ENCODE measurements around the gene LRRC27.

LRRC27 gene

DNA sequence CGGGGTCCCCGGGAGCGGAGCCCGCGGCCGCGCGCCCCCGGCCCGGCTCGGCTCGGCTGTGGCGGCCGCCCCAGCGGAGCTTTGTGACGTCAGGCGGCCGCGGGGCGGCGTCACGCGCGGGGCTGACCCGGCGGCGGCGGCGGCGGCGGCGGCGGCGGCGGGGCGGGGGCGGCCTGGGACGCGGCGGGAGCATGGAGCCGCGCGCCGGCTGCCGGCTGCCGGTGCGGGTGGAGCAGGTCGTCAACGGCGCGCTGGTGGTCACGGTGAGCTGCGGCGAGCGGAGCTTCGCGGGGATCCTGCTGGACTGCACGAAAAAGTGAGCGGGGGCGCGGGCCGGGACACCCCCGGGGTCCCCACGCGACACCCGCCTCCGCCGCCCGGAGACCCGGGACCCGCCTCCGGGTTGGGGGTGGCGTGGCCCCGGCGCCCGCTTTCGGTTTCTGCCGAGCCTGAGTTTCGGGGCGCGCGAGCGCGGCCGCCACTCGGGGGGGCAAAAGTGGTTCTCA, 65.1 kb downstream of the LRRC27 start, which contains the start of gene PWWP2B:
TSS of gene PWWP2B (plus strand) at position 165 of the 506 bp plus-strand sequence. CDS start at position 192, 27 bp downstream.
- CTCF ChIA-PET: interaction anchor here (1.1 to 1.2 kb wide), 2 partner anchors 23 to 30 kb away, joined by 3 read pairs; no protein-coding TSS in a partner anchor
- TF ChIP-seq CTCF (IDR thresholded peaks at IDR 0.05; ENCODE audit: insufficient read depth, low read length, missing control alignments): no peak
- DNase-seq (ENCODE audit: low read depth, low spot score): no peak
- POLR2A ChIA-PET: interaction anchor here (1.3 kb wide), 1 partner anchor 14 kb away, joined by 4 read pairs; no protein-coding TSS in a partner anchor
- H3K4me3 ChIP-seq (ENCODE audit: low read depth, low read length): peak within 1 kb of the TSS; percentile 69

DNA sequence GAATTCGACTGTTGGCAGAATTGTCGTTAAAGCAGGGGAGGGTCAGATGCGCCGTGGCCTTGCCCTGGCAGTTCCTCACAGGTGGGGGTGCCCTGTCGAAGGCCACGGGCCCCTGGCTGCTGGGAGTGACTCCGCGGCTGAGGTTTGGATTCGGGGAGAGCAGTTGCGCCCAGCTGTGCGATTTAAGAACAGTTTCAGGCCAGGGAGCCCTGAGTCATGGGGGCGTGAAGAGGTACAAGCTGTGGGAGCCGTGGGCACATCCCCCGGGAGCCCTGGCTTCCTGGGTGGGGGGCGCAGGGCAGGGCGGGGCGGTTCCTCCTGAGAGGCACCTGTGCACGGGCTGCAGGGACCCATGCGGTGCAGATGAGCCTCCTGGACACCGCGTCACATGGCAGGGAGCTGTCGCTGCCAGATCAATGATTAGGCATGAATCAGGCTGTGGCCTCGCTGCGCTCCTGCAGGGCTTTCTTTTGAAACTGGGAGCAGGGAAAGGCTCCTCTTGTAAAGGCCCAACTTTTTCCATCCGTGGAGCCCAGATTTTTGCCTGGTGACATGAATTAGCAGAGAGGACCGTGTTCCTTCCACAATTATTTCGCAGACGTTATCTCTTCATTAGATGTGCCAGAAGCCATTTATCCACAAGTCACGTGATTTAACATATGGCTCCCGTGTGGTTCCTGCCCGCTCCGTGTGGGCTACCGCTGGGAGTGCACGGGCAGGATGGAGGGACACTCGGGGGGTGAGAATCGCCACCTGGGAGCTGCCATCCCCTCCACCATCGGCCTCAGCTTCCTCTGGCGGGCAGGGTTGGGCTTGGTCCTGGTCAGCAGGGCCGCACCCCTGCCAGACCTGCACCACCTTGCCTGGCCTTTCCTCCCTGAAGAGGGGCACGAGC, 65.9 kb downstream of the LRRC27 start:
- H3K4me3 ChIP-seq (ENCODE audit: low read depth, low read length): peak overlapping the region; percentile 69
- DNase-seq (ENCODE audit: low read depth, low spot score): no peak
- ChIA-PET CTCF (interaction anchor here (0.6 to 1.3 kb wide), 6 partner anchors 10 to 60 kb away, joined by 3 to 4 read pairs (median 3); no protein-coding TSS in a partner anchor), POLR2A (interaction anchor here (1.3 kb wide), 1 partner anchor 14 kb away, joined by 4 read pairs; no protein-coding TSS in a partner anchor)
- TF ChIP-seq CTCF (IDR thresholded peaks at IDR 0.05; ENCODE audit: insufficient read depth, low read length, missing control alignments): no peak

- CTCF ChIA-PET: interaction anchor here (0.6 to 1.3 kb wide), 4 partner anchors 10 to 61 kb away, joined by 3 to 4 read pairs (median 3); no protein-coding TSS in a partner anchor
- POLR2A ChIA-PET: interaction anchor here (1.3 kb wide), 1 partner anchor 15 kb away, joined by 4 read pairs; no protein-coding TSS in a partner anchor
- DNase-seq (ENCODE audit: low read depth, low spot score): no peak
- H3K4me3 ChIP-seq (ENCODE audit: low read depth, low read length): peak overlapping the region; percentile 69
- no peak for TF ChIP-seq CTCF (IDR thresholded peaks at IDR 0.05; ENCODE audit: insufficient read depth, low read length, missing control alignments)
Measured at GRCh38 chr10:132398566-132398991, 66.6 kb downstream of the LRRC27 start.

DNA sequence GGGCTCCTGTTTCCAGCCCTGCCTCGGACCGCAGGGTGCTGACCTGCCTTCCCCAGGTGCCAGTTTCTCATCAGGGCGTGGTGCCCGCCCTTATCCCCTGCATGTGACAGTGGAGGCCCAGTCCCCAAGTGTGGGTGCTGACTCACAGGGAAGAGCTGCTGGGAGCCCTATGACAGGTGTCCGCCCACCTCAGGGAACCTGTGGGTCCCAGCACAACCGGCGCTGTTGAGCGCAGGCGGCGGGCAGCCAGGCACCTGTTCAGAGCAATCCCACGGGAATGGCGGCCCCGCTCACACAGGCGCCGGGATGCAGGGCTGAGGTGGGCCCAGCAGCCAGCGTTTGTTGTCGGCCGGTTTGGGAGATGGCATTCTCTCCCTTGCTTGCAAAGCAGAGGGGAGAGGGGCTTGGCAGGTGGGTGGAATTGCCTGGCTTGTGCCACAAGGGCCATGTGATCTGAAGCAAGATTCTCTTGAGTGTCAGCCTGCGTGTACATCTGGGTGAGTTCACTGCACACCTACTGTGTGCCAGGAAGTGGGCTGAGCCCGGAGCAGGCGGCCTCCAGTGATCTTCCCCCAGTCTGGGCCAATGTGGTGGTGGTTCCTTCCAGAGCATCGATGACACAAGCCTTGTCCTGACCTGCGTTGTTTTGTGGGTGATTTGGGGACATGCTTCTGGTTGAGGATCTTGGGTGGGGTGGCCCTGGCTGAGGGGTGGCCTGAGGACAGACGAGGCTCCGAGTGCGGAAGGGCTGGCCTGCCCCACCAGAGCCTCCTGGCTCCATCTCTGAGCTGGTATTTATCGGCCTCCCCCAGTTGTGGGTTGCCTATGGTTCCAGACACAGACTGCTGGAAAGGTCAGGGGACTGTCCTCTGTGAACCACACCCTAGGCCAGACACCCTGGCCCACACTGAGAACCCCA, 67.4 kb downstream of the LRRC27 start:
- no peak for TF ChIP-seq CTCF (IDR thresholded peaks at IDR 0.05; ENCODE audit: insufficient read depth, low read length, missing control alignments)
- DNase-seq (ENCODE audit: low read depth, low spot score): no peak
- POLR2A ChIA-PET: no interaction called here
- H3K4me3 ChIP-seq (ENCODE audit: low read depth, low read length): no peak overlapping the region
- CTCF ChIA-PET: no interaction called here

DNA sequence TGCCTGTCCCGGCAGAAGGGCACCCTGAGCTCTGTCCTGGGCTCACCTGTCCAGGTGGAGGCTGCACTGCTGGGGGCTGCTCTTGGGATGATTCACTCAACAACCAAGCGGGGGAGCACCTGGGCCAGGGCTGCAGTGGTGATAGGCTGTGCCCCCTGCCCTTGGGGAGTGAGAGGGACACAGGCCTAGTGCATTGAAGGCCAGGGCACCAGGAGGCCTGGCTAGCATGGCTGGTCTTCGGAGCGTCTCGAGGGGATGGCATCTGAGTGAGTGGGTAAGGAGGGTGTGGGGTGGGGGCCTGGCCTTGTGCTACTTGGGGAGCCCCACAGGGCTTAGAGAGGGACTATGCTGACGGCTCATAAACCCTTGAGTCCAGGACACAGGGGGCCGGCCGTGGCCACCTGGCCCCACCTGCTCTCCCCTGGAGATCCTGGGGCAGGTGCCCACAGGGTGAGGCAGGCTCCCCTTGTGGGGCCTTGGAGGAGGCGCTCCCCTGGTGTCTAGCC, 68.1 kb downstream of the LRRC27 start:
- CTCF ChIA-PET: no interaction called here

More for the DNA sequence above, 68.1 kb downstream of the LRRC27 start:
- H3K4me3 ChIP-seq (ENCODE audit: low read depth, low read length): no peak overlapping the region
- DNase-seq (ENCODE audit: low read depth, low spot score): no peak
- TF ChIP-seq CTCF (IDR thresholded peaks at IDR 0.05; ENCODE audit: insufficient read depth, low read length, missing control alignments): no peak
- POLR2A ChIA-PET: no interaction called here

All from AG04449 (cell line).